Fibroblast of the aortic adventitia (primary cell): ENCODE results near the gene SULT1C4. TPM values are rescaled to one million over a fixed set of nuclear protein-coding genes. Genes with fewer than 3 reads are reported as not detected.

Experiments
- DNase-seq: peaks from one replicate; pipeline ENCODE4 v3.0.0-alpha.2; 2010; ENCODE audit warnings: low read depth
- H3K4me3 ChIP-seq: 2 replicates; pipeline ENCODE4 v1.5.1; 2011; ENCODE audit warnings: low read depth, mild to moderate bottlenecking, control low read depth, low read length, moderate library complexity
- CTCF ChIP-seq: IDR thresholded peaks from 2 replicates; pipeline ENCODE4 v1.5.1; 2011; ENCODE audit warnings: mild to moderate bottlenecking, low read length, control low read depth, inconsistent platforms; ENCODE audit not compliant: insufficient read depth
- total RNA-seq: library from RNA; depleted of rRNA; stranded (reverse); fragments of >200 nt; gene quantifications from 2 replicates; pipeline ENCODE4 v1.2.3, GENCODE V29; 2012; ENCODE audit warnings: low replicate concordance

The SULT1C4 gene
- total RNA-seq, 1 donor: not detected

GRCh38 chr2:108407864-108408729 is 30.3 kb downstream of the SULT1C4 start:
- TF ChIP-seq CTCF: no peak
- no peak for DNase-seq

GRCh38 chr2:108409768-108410167 is 32.0 kb downstream of the SULT1C4 start:
- H3K4me3 ChIP-seq: no peak overlapping the region
- DNase-seq: no peak
- no peak for TF ChIP-seq CTCF

More at GRCh38 chr2:108407864-108408729, 30.3 kb downstream of the SULT1C4 start:
- H3K4me3 ChIP-seq: no peak overlapping the region

- H3K4me3 ChIP-seq: no peak overlapping the region
- TF ChIP-seq CTCF: no peak
- DNase-seq: peak; percentile 74
These were observed 35.4 kb downstream of the SULT1C4 start for GRCh38 chr2:108412995-108413710.

- DNase-seq: no peak
- no peak for TF ChIP-seq CTCF
- no peak overlapping the region for H3K4me3 ChIP-seq
These were observed 35.9 kb downstream of the SULT1C4 start for GRCh38 chr2:108413711-108414095.

GRCh38 chr2:108414256-108414876 is 36.6 kb downstream of the SULT1C4 start:
- no peak overlapping the region for H3K4me3 ChIP-seq
- no peak for TF ChIP-seq CTCF
- DNase-seq: no peak

- no peak overlapping the region for H3K4me3 ChIP-seq
- no peak for DNase-seq
- TF ChIP-seq CTCF: no peak
These were observed 37.2 kb downstream of the SULT1C4 start for GRCh38 chr2:108414945-108415344.
